B cell (primary cell): ENCODE measurements around the gene L3HYPDH. TPM values are rescaled to one million over a fixed set of nuclear protein-coding genes. Genes with fewer than 3 reads are reported as not detected.

Experiments used
- ATAC-seq: fragments of 200-7000 bp; cut with Tn5 transposase; one replicate; pipeline ENCODE4 v1.10.0; 2021; ENCODE audit warnings: low read depth, mild to moderate bottlenecking, moderate number of reproducible peaks, moderate library complexity
- CTCF ChIA-PET: fragments of 350-600 bp; sonication (Branson Sonifier 250); formaldehyde crosslinking; loops from one replicate; lab custom pipeline; 2021; ENCODE audit warnings: antibody characterized with exemption, inconsistent platforms; lab: Charles Lee
- POLR2A ChIA-PET: fragments of 350-600 bp; sonication (Branson Sonifier 250); formaldehyde crosslinking; loops from one replicate; lab custom pipeline; 2021; ENCODE audit warnings: antibody characterized with exemption; lab: Charles Lee
- DNase-seq: peaks from one replicate; pipeline ENCODE4 v3.0.0; 2013
- H2AFZ ChIP-seq: 2 replicates; pipeline ENCODE4 v1.6.1; 2012; ENCODE audit warnings: mild to moderate bottlenecking, low read depth, low read length; ENCODE audit not compliant: insufficient read depth, poor library complexity, severe bottlenecking
- H3K27ac ChIP-seq, 2 donors: 1 replicate in 1 of 2; 2 replicates in 1 of 2; pipeline ENCODE4 v1.5.1; 2012 to 2013; ENCODE audit warnings: low read length in 2 of 2, mild to moderate bottlenecking in 2 of 2, moderate library complexity in 1 of 2
- H3K27me3 ChIP-seq, 4 experiments: fragments of 200-600 bp in 1 of 4; sonication (generic) in 1 of 4; replicated peaks in 1 of 4; 1 replicate in 2 of 4; 2 replicates in 2 of 4; pipeline versions ENCODE4 v1.6.1 to v1.7.0; 2013 to 2016; ENCODE audit warnings: low read length in 3 of 4, mild to moderate bottlenecking in 2 of 4, mixed read lengths in 1 of 4, moderate library complexity in 1 of 4; ENCODE audit not compliant: insufficient read depth in 4 of 4, control insufficient read depth in 3 of 4; ENCODE audit errors: control extremely low read depth in 1 of 4
- H3K36me3 ChIP-seq, 2 experiments: replicated peaks in 1 of 2; 1 replicate in 1 of 2; 2 replicates in 1 of 2; pipeline versions ENCODE4 v1.6.1 to v1.7.1; 2013; ENCODE audit warnings: low read length in 1 of 2; ENCODE audit not compliant: insufficient read depth in 2 of 2, control insufficient read depth in 1 of 2; ENCODE audit errors: control extremely low read depth in 1 of 2, extremely low read depth in 1 of 2
- H3K4me1 ChIP-seq, 2 donors: fragments of 200-600 bp in 1 of 2; sonication (generic) in 1 of 2; 1 replicate in 1 of 2; 2 replicates in 1 of 2; pipeline versions ENCODE4 v1.5.1 to v1.6.1; 2013 to 2017; ENCODE audit warnings: low read length in 2 of 2; ENCODE audit not compliant: control insufficient read depth in 2 of 2, insufficient read depth in 2 of 2
- H3K4me2 ChIP-seq: replicated peaks from 2 replicates; pipeline ENCODE3; 2012; ENCODE audit warnings: mild to moderate bottlenecking, low read depth, low read length; ENCODE audit not compliant: poor library complexity, severe bottlenecking
- H3K4me3 ChIP-seq, 5 experiments: fragments of 200-600 bp in 1 of 5; sonication (generic) in 1 of 5; 1 replicate in 3 of 5; 2 replicates in 2 of 5; pipeline versions ENCODE4 v1.5.1 to v1.7.0; 2011 to 2016; ENCODE audit warnings: low read length in 4 of 5, mild to moderate bottlenecking in 4 of 5, low read depth in 2 of 5, control low read depth in 1 of 5, moderate library complexity in 1 of 5; ENCODE audit not compliant: insufficient read depth in 1 of 5; ENCODE audit errors: control extremely low read depth in 1 of 5, extremely low read depth in 1 of 5
- H3K79me2 ChIP-seq: fragments of 200-600 bp; sonication (generic); one replicate; pipeline ENCODE4 v1.6.0; 2016; ENCODE audit warnings: low read length; ENCODE audit not compliant: control insufficient read depth, insufficient read depth
- H3K9ac ChIP-seq: fragments of 200-600 bp; sonication (generic); 2 replicates; pipeline ENCODE4 v1.6.1; 2017; ENCODE audit warnings: mild to moderate bottlenecking, low read length, moderate library complexity
- H3K9me3 ChIP-seq, 3 donors: one replicate each; pipeline versions ENCODE4 v1.6.1 to v1.7.1; 2013; ENCODE audit warnings: low read length in 2 of 3; ENCODE audit not compliant: control insufficient read depth in 2 of 3, insufficient read depth in 1 of 3; ENCODE audit errors: control extremely low read depth in 1 of 3
- H4K20me1 ChIP-seq: 2 replicates; pipeline ENCODE4 v1.6.0; 2012; ENCODE audit warnings: mild to moderate bottlenecking, low read length; ENCODE audit not compliant: insufficient read depth, control insufficient read depth, poor library complexity, severe bottlenecking
- H3K27ac Mint-ChIP-seq: one replicate; pipeline ENCODE4 v1.8.0; 2021; ENCODE audit warnings: mixed read lengths
- H3K27me3 Mint-ChIP-seq: one replicate; pipeline ENCODE4 v1.8.0; 2021; ENCODE audit warnings: mixed read lengths
- H3K4me1 Mint-ChIP-seq: one replicate; pipeline ENCODE4 v1.8.0; 2021; ENCODE audit warnings: mixed read lengths
- H3K4me3 Mint-ChIP-seq: one replicate; pipeline ENCODE4 v1.8.0; 2021; ENCODE audit warnings: mixed read lengths
- H3K9me3 Mint-ChIP-seq: one replicate; pipeline ENCODE4 v1.8.0; 2022; ENCODE audit warnings: mixed read lengths; ENCODE audit not compliant: insufficient read depth
- CTCF ChIP-seq: fragments of 200-600 bp; IDR thresholded peaks from one replicate; pipeline ENCODE4 v1.8.0; 2022; ENCODE audit warnings: antibody characterized with exemption, mild to moderate bottlenecking
- EZH2 ChIP-seq: IDR thresholded peaks from 2 replicates; pipeline ENCODE4 v1.6.1; 2012; ENCODE audit warnings: borderline replicate concordance, low read depth, mild to moderate bottlenecking, moderate library complexity, low read length; ENCODE audit not compliant: insufficient read depth, poor library complexity, severe bottlenecking
- WGBS: methylation state at CpG from one replicate; pipeline ENCODE4 v1.1.5; 2013; ENCODE audit warnings: missing lambda C conversion rate; ENCODE audit not compliant: insufficient coverage; 5-methylcytosine and 5-hydroxymethylcytosine counted together
- intact Hi-C: fragments of 100-400 bp; cut with micrococcal nuclease; formaldehyde crosslinking; loops from one replicate; pipeline ENCODE4 v1.10.0; 2022
- polyA plus RNA-seq: library from polyadenylated mRNA; depleted of rRNA; stranded (reverse); fragments of >200 nt; gene quantifications from 2 replicates; pipeline ENCODE4 v1.2.3, GENCODE V29; 2012
- total RNA-seq, 2 donors: library from RNA; stranded (reverse); fragments of 120-200 nt in 1 of 2; gene quantifications; 1 replicate in 1 of 2; 2 replicates in 1 of 2; pipeline versions ENCODE4 v1.2.3 to v1.2.4, GENCODE V29; 2013 to 2022

Gene L3HYPDH
- total and polyA plus RNA-seq, 2 donors (not counting 1 experiment from before 2014, with no cell fraction given), result 74.5 to 126 TPM

- CTCF ChIA-PET, result no interaction called here
- POLR2A ChIA-PET, result no interaction called here
- TF ChIP-seq EZH2 (no peak), CTCF (no peak)
Observed at GRCh38 chr14:59455411-59455810, 28.8 kb downstream of the L3HYPDH start.

GRCh38 chr14:59454139-59454538 lies 30.1 kb downstream of the L3HYPDH start:
- ChIA-PET CTCF (interaction anchor here (1.0 kb wide), 1 partner anchor 10 kb away, joined by 3 read pairs; no protein-coding TSS in a partner anchor), POLR2A (no interaction called here)
- Histone ChIP-seq H3K27me3 (no peaks in the 10 kb centered on the region), H3K36me3 (no peaks in the 10 kb centered on the region), H4K20me1 (no peaks in the 10 kb centered on the region), H2AFZ (no peak overlapping the region), H3K4me1 (no peaks in the 10 kb centered on the region), H3K9ac (no peak overlapping the region), H3K9me3 (no peaks in the 10 kb centered on the region), H3K4me3 (no peak overlapping the region), H3K79me2 (no peaks in the 10 kb centered on the region), H3K4me2 (no peak overlapping the region), H3K27ac (no peak overlapping the region)
- ATAC-seq (no peak), DNase-seq (no peak)
- no peaks in the 10 kb centered on the region for H3K9me3 Mint-ChIP-seq
- WGBS, result 42% methylated on average over 2 of the region's 2 CpGs
- no peaks in the 10 kb centered on the region for H3K27me3 Mint-ChIP-seq
- H3K27ac Mint-ChIP-seq, result no peak overlapping the region
- intact Hi-C loops, result no loop called here
- TF ChIP-seq EZH2, result no peak
- no peak for TF ChIP-seq CTCF
- H3K4me3 Mint-ChIP-seq, result no peak overlapping the region
- H3K4me1 Mint-ChIP-seq, result no peaks in the 10 kb centered on the region

More at GRCh38 chr14:59455411-59455810, 28.8 kb downstream of the L3HYPDH start:
- H2AFZ ChIP-seq, result no peak overlapping the region
- Mint-ChIP-seq H3K4me3 (no peak overlapping the region), H3K27ac (no peak overlapping the region), H3K27me3 (no peaks in the 10 kb centered on the region), H3K4me1 (no peaks in the 10 kb centered on the region), H3K9me3 (no peaks in the 10 kb centered on the region)
- no peaks in the 10 kb centered on the region for H3K36me3 ChIP-seq
- no peak overlapping the region for H3K9ac ChIP-seq
- H3K27ac ChIP-seq, result no peak overlapping the region
- no peaks in the 10 kb centered on the region for H4K20me1 ChIP-seq
- H3K4me1 ChIP-seq, result no peaks in the 10 kb centered on the region
- WGBS, result no CpG with 5 or more reads among the region's 1 CpG
- DNase-seq (no peak), ATAC-seq (no peak)
- intact Hi-C loops, result no loop called here
- H3K79me2 ChIP-seq, result no peaks in the 10 kb centered on the region
- no peaks in the 10 kb centered on the region for H3K9me3 ChIP-seq
- no peak overlapping the region for H3K4me2 ChIP-seq
- no peaks in the 10 kb centered on the region for H3K27me3 ChIP-seq
- no peak overlapping the region for H3K4me3 ChIP-seq
